HG02623 (cell line): ENCODE results near the gene C22orf31.

Experiments used
- ATAC-seq: cut with Tn5 transposase; IDR thresholded peaks from one replicate; pipeline ENCODE4 v1.9.1; 2021; ENCODE audit warnings: moderate library complexity; ENCODE audit not compliant: unreplicated experiment

Gene C22orf31

DNA sequence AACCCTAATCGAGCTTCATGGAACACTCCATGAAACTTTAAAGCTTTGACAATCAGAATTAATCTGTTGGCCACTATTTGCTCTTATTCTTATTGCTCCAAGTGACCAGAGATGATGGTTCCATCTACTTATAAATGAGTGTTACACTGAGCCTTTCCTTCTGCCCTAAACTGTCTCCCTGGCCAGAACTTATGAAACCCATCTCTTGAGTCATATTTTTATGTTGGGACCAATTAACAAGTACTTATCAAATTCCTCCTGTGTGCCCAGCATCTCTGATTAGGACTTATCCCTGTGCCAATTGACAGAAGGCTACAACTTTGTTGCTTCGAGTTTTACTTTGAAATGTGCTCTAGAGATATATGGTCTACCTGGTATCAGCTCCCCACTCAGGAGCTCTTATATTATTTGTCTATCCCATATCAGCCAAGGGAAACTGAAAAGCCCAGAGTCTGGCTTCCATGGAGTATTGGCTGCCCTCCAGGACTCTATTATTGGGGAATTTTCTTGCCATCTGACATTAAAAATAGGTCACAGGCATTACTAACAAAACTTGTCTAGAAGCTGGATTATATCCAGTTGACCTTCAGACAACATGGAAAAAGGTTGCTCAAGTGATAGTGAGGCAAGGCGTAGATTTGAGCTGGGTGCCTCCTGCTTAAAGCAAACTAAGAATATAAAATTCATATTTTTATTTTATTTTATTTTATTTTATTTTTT lies 20.0 kb upstream of the C22orf31 start:
- no peak for ATAC-seq

- ATAC-seq = no peak
Measured at GRCh38 chr22:29080106-29080975, 18.7 kb upstream of the C22orf31 start.

GRCh38 chr22:29079218-29079901 lies 17.7 kb upstream of the C22orf31 start:
- no peak for ATAC-seq

GRCh38 chr22:29078869-29079207 lies 17.2 kb upstream of the C22orf31 start:
- ATAC-seq = no peak

DNA sequence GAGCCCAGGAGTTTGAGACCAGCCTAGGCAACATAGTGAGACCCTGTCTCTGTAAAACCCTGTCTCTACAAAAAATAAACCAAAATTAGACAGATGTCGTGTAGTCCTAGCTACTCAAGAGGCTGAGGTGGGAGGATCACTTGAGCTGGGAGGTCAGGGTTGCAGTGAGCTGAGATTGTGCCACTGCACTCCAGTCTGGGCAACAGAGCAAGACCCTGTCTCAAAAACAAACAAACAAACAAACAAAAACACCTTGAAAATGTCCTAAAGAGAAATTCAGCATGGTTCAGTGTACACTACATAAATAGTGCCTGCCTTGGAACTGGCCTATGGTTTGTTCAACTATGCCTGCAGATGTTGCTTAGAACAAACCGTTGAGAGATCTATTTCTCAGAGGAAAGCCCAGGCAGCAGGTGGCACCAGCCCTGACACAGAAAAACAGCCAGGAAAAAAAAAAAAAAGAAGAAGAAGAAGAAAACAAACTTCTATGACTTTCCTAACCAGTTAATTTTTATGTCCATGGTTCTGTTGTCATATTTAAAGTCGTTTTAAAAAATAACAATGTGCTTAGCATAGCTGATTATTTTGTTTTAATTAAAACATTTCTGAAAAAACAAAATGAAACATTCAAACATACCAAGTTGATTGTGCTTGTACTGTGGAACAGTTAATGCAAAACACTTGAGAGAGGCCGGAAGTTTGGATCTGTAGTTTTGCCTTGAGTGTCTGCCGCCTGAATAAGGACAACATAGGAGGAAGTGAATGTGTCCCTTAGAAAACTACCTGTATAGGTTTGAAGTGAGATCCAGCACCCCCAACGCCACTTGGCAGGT lies 16.6 kb upstream of the C22orf31 start:
- no peak for ATAC-seq

GRCh38 chr22:29074276-29074772 lies 12.7 kb upstream of the C22orf31 start:
- no peak for ATAC-seq

DNA sequence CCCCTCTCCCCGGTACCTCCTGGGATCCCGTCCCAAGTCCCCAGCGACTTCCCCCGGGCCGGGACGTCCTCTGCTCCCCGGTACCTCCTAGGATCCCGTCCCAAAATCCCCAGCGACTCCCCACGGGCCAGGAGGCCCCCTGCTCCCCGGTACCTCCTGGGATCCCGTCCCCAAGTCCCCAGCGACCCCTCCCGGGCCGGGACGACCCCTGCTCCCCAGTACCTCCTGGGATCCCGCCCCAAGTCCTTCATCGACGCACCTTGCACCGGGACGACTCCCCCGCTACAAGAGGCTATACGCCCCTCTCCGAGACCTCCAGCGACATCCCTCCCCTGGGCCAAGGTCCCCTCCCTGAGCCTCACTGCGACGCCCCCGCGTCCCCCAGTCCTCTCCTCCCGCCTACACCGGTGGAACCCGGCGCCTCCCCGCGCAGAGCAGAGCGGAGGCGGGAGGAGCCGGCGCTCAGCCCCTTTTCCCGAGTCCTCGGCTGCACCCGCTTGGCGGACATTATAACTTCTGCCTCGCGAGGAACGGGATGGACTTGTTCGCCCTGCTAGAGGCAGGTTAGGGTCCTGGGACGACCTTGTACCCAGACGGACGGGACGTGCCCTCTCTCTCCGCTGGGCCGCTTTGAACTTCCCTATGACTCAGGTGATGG lies 12.1 kb upstream of the C22orf31 start:
- ATAC-seq = no peak

- peak; percentile 24 for ATAC-seq
Measured at GRCh38 chr22:29072979-29073617, 11.5 kb upstream of the C22orf31 start, which contains the start of gene KREMEN1. KREMEN1 (plus strand) TSS chr22:29073035; CDS start chr22:29073131, 96 bp downstream.

DNA sequence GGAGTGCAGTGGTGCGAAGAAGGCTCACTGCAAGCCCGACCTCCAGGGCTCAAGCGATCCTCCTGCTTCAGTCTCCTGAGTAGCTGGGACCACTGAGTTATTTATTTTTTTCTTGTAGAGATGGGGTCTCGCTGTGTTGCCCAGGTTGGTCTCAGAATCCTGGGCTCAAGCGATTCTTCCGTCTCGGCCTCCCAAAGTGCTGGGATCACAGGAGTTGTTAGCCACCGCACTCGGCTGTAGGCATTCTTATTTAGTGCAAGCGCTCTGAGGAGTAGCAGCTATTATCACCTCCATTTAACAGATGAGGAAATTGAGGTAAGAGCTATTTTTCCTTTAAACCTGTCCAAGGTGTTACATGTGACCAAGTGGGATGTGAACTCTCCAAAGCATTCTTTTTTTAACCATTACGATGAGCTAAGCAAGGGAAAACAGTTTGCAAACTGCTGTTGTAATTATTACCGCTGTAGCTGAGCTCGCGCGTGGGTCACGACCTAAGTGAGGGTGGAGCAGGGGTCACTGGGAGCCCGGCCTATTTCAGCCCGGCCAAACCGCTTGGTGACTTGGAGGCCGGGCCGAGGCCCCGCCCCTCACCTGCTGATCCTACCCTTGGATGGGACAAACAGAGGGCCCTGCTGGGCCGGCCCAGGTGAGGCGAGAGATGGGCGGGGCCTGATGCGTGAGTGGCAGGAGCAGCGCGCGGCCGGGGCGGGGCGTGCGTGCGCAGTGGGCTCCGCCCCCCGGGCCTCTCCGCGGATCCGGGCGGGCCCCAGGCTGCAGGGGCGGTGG lies 10.8 kb upstream of the C22orf31 start:
- peak; percentile 61 for ATAC-seq

- no peak for ATAC-seq
Measured at GRCh38 chr22:29071261-29072045, 9.8 kb upstream of the C22orf31 start.

GRCh38 chr22:29070490-29070889 lies 8.9 kb upstream of the C22orf31 start:
- ATAC-seq = no peak

DNA sequence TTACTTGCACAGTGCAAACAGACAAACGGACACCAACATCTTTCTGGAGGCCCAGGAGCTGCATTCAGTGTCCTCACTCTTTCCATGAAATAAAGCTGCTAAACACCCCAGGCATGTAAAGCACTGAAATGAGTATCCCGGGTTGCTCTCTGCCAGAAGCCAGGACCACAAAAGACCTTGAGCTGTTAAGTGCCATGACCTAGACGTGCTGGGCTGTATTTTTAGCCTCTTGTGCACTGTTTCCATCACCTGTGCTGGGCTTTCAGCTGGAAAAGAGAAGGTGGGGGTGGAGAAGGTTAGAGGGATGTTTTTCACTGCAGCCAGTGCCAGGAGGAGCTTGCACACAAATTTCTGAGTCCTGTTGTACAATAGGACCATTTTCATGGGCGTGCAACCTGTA lies 7.8 kb upstream of the C22orf31 start:
- no peak for ATAC-seq

- no peak for ATAC-seq
Measured at GRCh38 chr22:29065468-29066190, 4.0 kb upstream of the C22orf31 start.

- ATAC-seq = no peak
Measured at GRCh38 chr22:29062286-29062821, 723 bp upstream of the C22orf31 start.

GRCh38 chr22:29060931-29061330 lies 700 bp downstream of the C22orf31 start:
- ATAC-seq = no peak

DNA sequence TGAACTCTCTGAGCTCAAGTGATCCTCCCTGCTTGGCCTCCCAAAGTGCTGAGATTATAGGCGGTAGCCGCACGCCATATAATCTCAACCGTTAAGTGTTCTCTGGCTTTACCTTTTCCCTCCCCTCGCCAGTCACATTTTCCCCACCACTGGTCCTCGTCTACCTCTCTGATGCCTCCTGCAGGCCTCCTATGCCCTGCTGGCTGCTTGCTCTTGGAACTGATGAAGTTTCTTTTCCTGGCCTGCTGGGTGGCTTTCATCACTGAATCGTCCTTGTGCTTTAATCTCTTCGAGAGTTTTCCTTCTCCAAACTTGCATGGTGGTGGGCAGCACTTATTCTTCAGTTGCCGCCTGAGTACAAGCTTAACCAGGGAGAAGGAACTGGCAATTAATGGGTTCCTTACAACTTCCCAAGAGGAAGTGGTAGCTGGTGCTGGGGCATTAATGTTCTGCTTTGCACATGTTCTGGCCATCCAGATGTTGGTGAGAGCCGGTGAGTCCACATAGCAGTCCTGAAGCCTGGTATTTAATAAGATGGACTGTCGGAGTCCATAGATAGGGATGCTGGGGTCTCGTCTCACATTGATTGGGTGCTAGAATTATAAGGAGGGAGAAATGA lies 1.3 kb downstream of the C22orf31 start:
- no peak for ATAC-seq

GRCh38 chr22:29056472-29056871 lies 5.2 kb downstream of the C22orf31 start:
- no peak for ATAC-seq
